HepG2 (cell line): ENCODE data around the gene RAC3. TPM values are rescaled to one million over a fixed set of nuclear protein-coding genes. Genes with fewer than 3 reads are reported as not detected.
A peak's percentile ranks its signal among the peaks of the same experiment; 100 is the strongest.

Experiments
- ATF7 ChIP-seq, 2 experiments: fragments of 450-650 bp in 1 of 2; sonication (generic) in 1 of 2; formaldehyde crosslinking in 1 of 2; IDR thresholded peaks; 2 replicates each; pipeline versions ENCODE4 v1.4.0 to v1.6.1; 2016 to 2020; ENCODE audit warnings: antibody characterized with exemption in 1 of 2, mild to moderate bottlenecking in 1 of 2, missing genetic modification reagents in 1 of 2
- FUBP1 ChIP-seq: sonication (generic); formaldehyde crosslinking; IDR thresholded peaks from 2 replicates; pipeline ENCODE4 v1.5.1; 2020; ENCODE audit warnings: missing genetic modification reagents, mild to moderate bottlenecking, borderline replicate concordance
- GABPB1 ChIP-seq: IDR thresholded peaks from 2 replicates; pipeline ENCODE4 v1.6.1; 2016; ENCODE audit warnings: mild to moderate bottlenecking, missing genetic modification reagents, moderate library complexity, missing compliant biosample characterization
- IKZF4 ChIP-seq: sonication (generic); formaldehyde crosslinking; IDR thresholded peaks from 2 replicates; pipeline ENCODE4 v1.5.1; 2020; ENCODE audit warnings: borderline replicate concordance, mild to moderate bottlenecking, low read depth, missing genetic modification reagents; ENCODE audit errors: not compliant biosample characterization
- KAT7 ChIP-seq: IDR thresholded peaks from 2 replicates; pipeline ENCODE4 v1.6.1; 2018; ENCODE audit warnings: borderline replicate concordance, missing compliant biosample characterization
- MEIS2 ChIP-seq: sonication (generic); formaldehyde crosslinking; IDR thresholded peaks from 2 replicates; pipeline ENCODE4 v1.9.0; 2021; ENCODE audit warnings: mild to moderate bottlenecking, missing genetic modification reagents
- PHB2 ChIP-seq: fragments of 450-650 bp; IDR thresholded peaks from 2 replicates; pipeline ENCODE4 v1.6.1; 2018; ENCODE audit not compliant: partially characterized antibody
- POLR2G ChIP-seq: fragments of 200-400 bp; formaldehyde crosslinking; IDR thresholded peaks from 2 replicates; pipeline ENCODE4 v1.6.1; 2018; ENCODE audit warnings: mild to moderate bottlenecking, low read depth, low read length, moderate library complexity
- RNF2 ChIP-seq: fragments of 450-650 bp; conservative IDR thresholded peaks from 2 replicates; pipeline ENCODE4 v1.6.1; 2016; ENCODE audit warnings: low read depth
- SP5 ChIP-seq: IDR thresholded peaks from 2 replicates; pipeline ENCODE4 v1.6.1; 2016; ENCODE audit warnings: low read depth, borderline replicate concordance
- ZFY ChIP-seq: sonication (generic); formaldehyde crosslinking; IDR thresholded peaks from 2 replicates; pipeline ENCODE4 v1.4.0; 2020; ENCODE audit warnings: missing genetic modification reagents
- ZMYM2 ChIP-seq: sonication (generic); formaldehyde crosslinking; IDR thresholded peaks from 2 replicates; pipeline ENCODE4 v1.8.0; 2022; ENCODE audit warnings: mild to moderate bottlenecking, missing genetic modification reagents
- ZNF180 ChIP-seq: sonication (generic); formaldehyde crosslinking; IDR thresholded peaks from 2 replicates; pipeline ENCODE4 v1.4.0; 2020; ENCODE audit warnings: low read depth, missing genetic modification reagents, borderline replicate concordance
- ZNF335 ChIP-seq: sonication (generic); formaldehyde crosslinking; IDR thresholded peaks from 2 replicates; pipeline ENCODE4 v1.4.0; 2020; ENCODE audit warnings: missing genetic modification reagents
- ZNF33B ChIP-seq: sonication (generic); formaldehyde crosslinking; IDR thresholded peaks from 2 replicates; pipeline ENCODE4 v1.5.1; 2020; ENCODE audit warnings: mild to moderate bottlenecking, missing genetic modification reagents
- ZNF709 ChIP-seq: sonication (generic); formaldehyde crosslinking; IDR thresholded peaks from 2 replicates; pipeline ENCODE4 v1.5.0; 2020; ENCODE audit warnings: mild to moderate bottlenecking, missing genetic modification reagents
- ZNF749 ChIP-seq: sonication (generic); formaldehyde crosslinking; IDR thresholded peaks from 2 replicates; pipeline ENCODE4 v1.8.0; 2022; ENCODE audit warnings: mild to moderate bottlenecking, missing genetic modification reagents, moderate library complexity, borderline replicate concordance
- ZNF777 ChIP-seq: sonication (generic); formaldehyde crosslinking; IDR thresholded peaks from 2 replicates; pipeline ENCODE4 v1.4.0; 2020; ENCODE audit warnings: missing genetic modification reagents
- ZNF782 ChIP-seq: sonication (generic); formaldehyde crosslinking; IDR thresholded peaks from 2 replicates; pipeline ENCODE4 v1.4.0; 2020; ENCODE audit warnings: missing genetic modification reagents, mild to moderate bottlenecking, borderline replicate concordance
- ZSCAN20 ChIP-seq: sonication (generic); formaldehyde crosslinking; IDR thresholded peaks from 2 replicates; pipeline ENCODE4 v1.4.0; 2020; ENCODE audit warnings: missing genetic modification reagents, mild to moderate bottlenecking, borderline replicate concordance
- ZSCAN29 ChIP-seq: sonication (generic); formaldehyde crosslinking; conservative IDR thresholded peaks from 2 replicates; pipeline ENCODE4 v1.4.0; 2020; ENCODE audit warnings: mild to moderate bottlenecking, missing genetic modification reagents
- polyA plus RNA-seq, 8 experiments: library from polyadenylated mRNA; depleted of rRNA in 3 of 8; stranded (reverse) in 7 of 8; unstranded in 1 of 8; fragments of >200 nt; fragmentation: Illumina TruSeq in 4 of 8; extraction: Trizol in 4 of 8; gene quantifications; 2 replicates each; pipeline versions ENCODE4 v1.2.1 to v1.2.3, GENCODE V29; 2011 to 2016; ENCODE audit warnings: low read depth in 4 of 8, missing spikeins in 1 of 8, mixed read lengths in 1 of 8; ENCODE audit not compliant: insufficient read depth in 1 of 8
- total RNA-seq, 5 experiments: library from RNA; depleted of rRNA; stranded (reverse); fragments of >200 nt; fragmentation: Illumina TruSeq; extraction: Trizol; gene quantifications; 2 replicates each; pipeline ENCODE4 v1.2.3, GENCODE V29; 2016; ENCODE audit warnings: low read depth in 1 of 5
- TF ChIP-seq, protein P1 (sequence below): sonication (generic); formaldehyde crosslinking; IDR thresholded peaks from 2 replicates; pipeline ENCODE4 v1.5.0; 2020; ENCODE audit warnings: mild to moderate bottlenecking, missing genetic modification reagents, borderline replicate concordance
- TF ChIP-seq, protein P2 (sequence below): sonication (generic); formaldehyde crosslinking; IDR thresholded peaks from 2 replicates; pipeline ENCODE4 v1.4.0; 2020; ENCODE audit warnings: mild to moderate bottlenecking, missing genetic modification reagents

RAC3 gene
- total and polyA plus RNA-seq, 2 of the 13 experiments (the other 11 are each of a cell fraction or from before 2014, with no cell fraction given), result 10.5 to 21.3 TPM

DNA sequence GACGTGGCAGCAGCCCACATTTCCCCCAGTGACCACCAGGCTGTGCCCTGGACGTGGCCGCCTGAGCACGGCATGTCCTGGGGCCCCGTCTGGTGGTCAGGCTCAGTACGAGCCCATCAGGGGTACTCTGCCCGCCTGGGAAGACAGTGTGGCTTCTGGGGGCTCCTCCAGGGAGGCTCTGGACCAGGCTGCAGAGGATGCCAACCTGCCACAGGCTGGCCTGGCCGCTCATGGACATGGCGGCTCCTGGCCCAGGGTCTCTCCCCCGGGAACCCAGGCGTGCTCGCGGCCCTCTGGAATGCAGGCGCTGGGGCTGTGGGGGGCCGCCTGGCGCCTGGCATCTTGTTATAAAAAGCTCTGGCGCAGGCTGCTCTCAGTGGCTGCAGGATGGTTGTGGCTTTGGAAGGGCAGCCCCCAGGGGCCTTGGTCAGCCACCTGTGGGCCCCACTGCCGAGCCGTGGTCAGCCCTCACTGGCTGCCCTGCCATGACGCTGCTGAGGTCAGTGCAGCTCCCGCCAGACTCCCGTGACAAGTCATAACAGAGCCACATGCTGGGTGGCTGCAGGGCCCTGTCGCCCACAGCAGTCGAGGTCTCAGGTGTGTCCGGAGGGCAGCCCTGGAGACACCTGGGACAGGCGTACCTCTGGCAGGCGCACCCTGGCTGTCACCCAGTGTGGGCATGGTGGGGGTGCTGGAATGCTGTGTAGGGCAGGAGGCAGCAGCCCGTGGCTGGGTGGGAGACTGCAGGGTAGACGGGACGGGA lies 23.8 kb upstream of the RAC3 start (continued):
- TF ChIP-seq FUBP1 (CRISPR knock-in tag), result no peak
- TF ChIP-seq ZNF749 (CRISPR knock-in tag), result no peak
- TF ChIP-seq GABPB1 (CRISPR knock-in tag), result 0 out of 2 replicates have a peak, but pooled peaks have one; percentile 5
- TF ChIP-seq ZFY (CRISPR knock-in tag), result no peak
- TF ChIP-seq, protein P1, sequence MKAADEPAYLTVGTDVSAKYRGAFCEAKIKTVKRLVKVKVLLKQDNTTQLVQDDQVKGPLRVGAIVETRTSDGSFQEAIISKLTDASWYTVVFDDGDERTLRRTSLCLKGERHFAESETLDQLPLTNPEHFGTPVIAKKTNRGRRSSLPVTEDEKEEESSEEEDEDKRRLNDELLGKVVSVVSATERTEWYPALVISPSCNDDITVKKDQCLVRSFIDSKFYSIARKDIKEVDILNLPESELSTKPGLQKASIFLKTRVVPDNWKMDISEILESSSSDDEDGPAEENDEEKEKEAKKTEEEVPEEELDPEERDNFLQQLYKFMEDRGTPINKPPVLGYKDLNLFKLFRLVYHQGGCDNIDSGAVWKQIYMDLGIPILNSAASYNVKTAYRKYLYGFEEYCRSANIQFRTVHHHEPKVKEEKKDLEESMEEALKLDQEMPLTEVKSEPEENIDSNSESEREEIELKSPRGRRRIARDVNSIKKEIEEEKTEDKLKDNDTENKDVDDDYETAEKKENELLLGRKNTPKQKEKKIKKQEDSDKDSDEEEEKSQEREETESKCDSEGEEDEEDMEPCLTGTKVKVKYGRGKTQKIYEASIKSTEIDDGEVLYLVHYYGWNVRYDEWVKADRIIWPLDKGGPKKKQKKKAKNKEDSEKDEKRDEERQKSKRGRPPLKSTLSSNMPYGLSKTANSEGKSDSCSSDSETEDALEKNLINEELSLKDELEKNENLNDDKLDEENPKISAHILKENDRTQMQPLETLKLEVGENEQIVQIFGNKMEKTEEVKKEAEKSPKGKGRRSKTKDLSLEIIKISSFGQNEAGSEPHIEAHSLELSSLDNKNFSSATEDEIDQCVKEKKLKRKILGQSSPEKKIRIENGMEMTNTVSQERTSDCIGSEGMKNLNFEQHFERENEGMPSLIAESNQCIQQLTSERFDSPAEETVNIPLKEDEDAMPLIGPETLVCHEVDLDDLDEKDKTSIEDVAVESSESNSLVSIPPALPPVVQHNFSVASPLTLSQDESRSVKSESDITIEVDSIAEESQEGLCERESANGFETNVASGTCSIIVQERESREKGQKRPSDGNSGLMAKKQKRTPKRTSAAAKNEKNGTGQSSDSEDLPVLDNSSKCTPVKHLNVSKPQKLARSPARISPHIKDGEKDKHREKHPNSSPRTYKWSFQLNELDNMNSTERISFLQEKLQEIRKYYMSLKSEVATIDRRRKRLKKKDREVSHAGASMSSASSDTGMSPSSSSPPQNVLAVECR (CRISPR knock-in tag), result peak; percentile 38; the same call in 1 of the 2 replicates
- no peak for TF ChIP-seq ZNF180 (CRISPR knock-in tag)
- no peak for TF ChIP-seq ZNF782
- no peak for TF ChIP-seq RNF2
- TF ChIP-seq SP5 (CRISPR knock-in tag), result no peak
- TF ChIP-seq ZSCAN20, result no peak
- no peak for TF ChIP-seq ZMYM2 (CRISPR knock-in tag)
- TF ChIP-seq ATF7 (IDR thresholded peaks at IDR 0.05), result no peak
- TF ChIP-seq ATF7 (CRISPR knock-in tag; IDR thresholded peaks at IDR 0.05), result no peak
- TF ChIP-seq ZSCAN29 (CRISPR knock-in tag), result no peak
- TF ChIP-seq ZNF709 (CRISPR knock-in tag), result no peak
- TF ChIP-seq, protein P2, sequence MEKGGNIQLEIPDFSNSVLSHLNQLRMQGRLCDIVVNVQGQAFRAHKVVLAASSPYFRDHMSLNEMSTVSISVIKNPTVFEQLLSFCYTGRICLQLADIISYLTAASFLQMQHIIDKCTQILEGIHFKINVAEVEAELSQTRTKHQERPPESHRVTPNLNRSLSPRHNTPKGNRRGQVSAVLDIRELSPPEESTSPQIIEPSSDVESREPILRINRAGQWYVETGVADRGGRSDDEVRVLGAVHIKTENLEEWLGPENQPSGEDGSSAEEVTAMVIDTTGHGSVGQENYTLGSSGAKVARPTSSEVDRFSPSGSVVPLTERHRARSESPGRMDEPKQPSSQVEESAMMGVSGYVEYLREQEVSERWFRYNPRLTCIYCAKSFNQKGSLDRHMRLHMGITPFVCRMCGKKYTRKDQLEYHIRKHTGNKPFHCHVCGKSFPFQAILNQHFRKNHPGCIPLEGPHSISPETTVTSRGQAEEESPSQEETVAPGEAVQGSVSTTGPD, result no peak
- TF ChIP-seq ZNF335 (CRISPR knock-in tag), result no peak
- TF ChIP-seq POLR2G, result peak; percentile 58
- no peak for TF ChIP-seq PHB2
- no peak for TF ChIP-seq IKZF4 (CRISPR knock-in tag)
- no peak for TF ChIP-seq KAT7 (CRISPR knock-in tag)
- TF ChIP-seq ZNF33B (CRISPR knock-in tag), result no peak
- TF ChIP-seq MEIS2 (CRISPR knock-in tag), result no peak
- no peak for TF ChIP-seq ZNF777 (CRISPR knock-in tag)
